Fibroblast of lung (primary cell): Measurements from ENCODE around the gene APOL3.

ENCODE experiments used
- EZH2 ChIP-seq: IDR thresholded peaks from 2 replicates; pipeline ENCODE4 v1.5.1; 2012; ENCODE audit warnings: low read length, control low read depth, mild to moderate bottlenecking; ENCODE audit errors: missing control alignments
- TF ChIP-seq, protein P1 (sequence below), 2 donors: IDR thresholded peaks in 1 of 2; conservative IDR thresholded peaks in 1 of 2; 1 replicate in 1 of 2; 2 replicates in 1 of 2; pipeline ENCODE4 v1.5.1; 2011 to 2012; ENCODE audit warnings: low read length in 2 of 2, control low read depth in 1 of 2, inconsistent platforms in 1 of 2, low read depth in 1 of 2, mild to moderate bottlenecking in 1 of 2

DNA sequence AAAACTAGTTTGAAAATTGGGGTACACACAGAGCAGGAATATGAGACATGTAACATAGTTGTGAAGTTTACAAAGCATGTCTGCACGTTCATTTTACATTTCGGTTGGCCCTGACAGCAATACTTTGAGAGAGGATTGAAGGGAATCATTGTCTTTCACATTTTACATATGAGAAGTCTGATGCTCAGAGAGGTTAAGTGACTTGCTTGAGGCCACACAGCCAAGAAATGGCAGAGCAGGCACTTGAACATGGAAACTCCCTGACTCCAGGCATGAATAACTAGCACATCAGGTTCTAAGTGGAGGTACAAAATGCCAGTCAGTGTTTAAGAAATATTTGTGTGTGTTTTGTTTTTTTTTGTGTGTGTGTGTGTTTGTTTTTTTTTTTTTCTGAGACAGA is 53.6 kb downstream of the APOL3 start:
- TF ChIP-seq, protein P1, sequence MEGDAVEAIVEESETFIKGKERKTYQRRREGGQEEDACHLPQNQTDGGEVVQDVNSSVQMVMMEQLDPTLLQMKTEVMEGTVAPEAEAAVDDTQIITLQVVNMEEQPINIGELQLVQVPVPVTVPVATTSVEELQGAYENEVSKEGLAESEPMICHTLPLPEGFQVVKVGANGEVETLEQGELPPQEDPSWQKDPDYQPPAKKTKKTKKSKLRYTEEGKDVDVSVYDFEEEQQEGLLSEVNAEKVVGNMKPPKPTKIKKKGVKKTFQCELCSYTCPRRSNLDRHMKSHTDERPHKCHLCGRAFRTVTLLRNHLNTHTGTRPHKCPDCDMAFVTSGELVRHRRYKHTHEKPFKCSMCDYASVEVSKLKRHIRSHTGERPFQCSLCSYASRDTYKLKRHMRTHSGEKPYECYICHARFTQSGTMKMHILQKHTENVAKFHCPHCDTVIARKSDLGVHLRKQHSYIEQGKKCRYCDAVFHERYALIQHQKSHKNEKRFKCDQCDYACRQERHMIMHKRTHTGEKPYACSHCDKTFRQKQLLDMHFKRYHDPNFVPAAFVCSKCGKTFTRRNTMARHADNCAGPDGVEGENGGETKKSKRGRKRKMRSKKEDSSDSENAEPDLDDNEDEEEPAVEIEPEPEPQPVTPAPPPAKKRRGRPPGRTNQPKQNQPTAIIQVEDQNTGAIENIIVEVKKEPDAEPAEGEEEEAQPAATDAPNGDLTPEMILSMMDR (conservative IDR thresholded peaks at IDR 0.05 in 1 of 2, IDR thresholded peaks at IDR 0.05 in 1 of 2; ENCODE audit: low read depth in 1 of 2, low read length in 2 of 2): no peak
- TF ChIP-seq EZH2: no peak
